Stimulated activated naive B cell treated with anti-CD40 and anti-IgM and Interleukin-4, amounts not matched to agents 10 μg/mL and 1 μg/mL and 100 μg/mL, for 72 hours (primary cell): ENCODE results near the gene NPAS2.

Source experiments
- ATAC-seq, 2 donors: fragments of 150-1000 bp; cut with Tn5 transposase; replicated peaks; 2 replicates each; pipeline ENCODE4 v1.10.0; 2021; ENCODE audit warnings: moderate library complexity in 1 of 2
- DNase-seq: peaks from one replicate; pipeline ENCODE4 v3.0.0; 2021
- H3K27ac Mint-ChIP-seq: one replicate; pipeline ENCODE4 v1.8.0; 2022; ENCODE audit warnings: mild to moderate bottlenecking, mixed read lengths
- H3K27me3 Mint-ChIP-seq, 2 donors: one replicate each; pipeline ENCODE4 v1.8.0; 2022; ENCODE audit warnings: mixed read lengths in 2 of 2
- H3K36me3 Mint-ChIP-seq, 2 donors: one replicate each; pipeline ENCODE4 v1.8.0; 2022; ENCODE audit warnings: mixed read lengths in 2 of 2, mild to moderate bottlenecking in 1 of 2
- H3K4me1 Mint-ChIP-seq, 2 donors: one replicate each; pipeline ENCODE4 v1.8.0; 2022; ENCODE audit warnings: mixed read lengths in 2 of 2, mild to moderate bottlenecking in 1 of 2
- H3K4me3 Mint-ChIP-seq, 2 donors: one replicate each; pipeline ENCODE4 v1.8.0; 2022; ENCODE audit warnings: mild to moderate bottlenecking in 2 of 2, mixed read lengths in 2 of 2, moderate library complexity in 1 of 2
- H3K9me3 Mint-ChIP-seq, 2 donors: one replicate each; pipeline ENCODE4 v1.8.0; 2022; ENCODE audit warnings: mixed read lengths in 2 of 2, mild to moderate bottlenecking in 1 of 2

NPAS2 gene

GRCh38 chr2:100821255-100821910, 1.4 kb downstream of the NPAS2 start:
- Mint-ChIP-seq H3K9me3 (peaks cover 0 to 2% of the 10 kb centered on the region in 2 donors), H3K27ac (no peak overlapping the region), H3K4me1 (peaks cover 3 to 4% of the 10 kb centered on the region in 2 donors), H3K4me3 (no peak overlapping the region), H3K27me3 (peaks cover 62 to 80% of the 10 kb centered on the region in 2 donors), H3K36me3 (peaks cover 0 to 2% of the 10 kb centered on the region in 2 donors)
- ATAC-seq (no peak), DNase-seq (no peak)

- DNase-seq, result no peak
- Mint-ChIP-seq H3K36me3 (peaks cover 0 to 2% of the 10 kb centered on the region in 2 donors), H3K27ac (no peak overlapping the region), H3K9me3 (peaks cover 0 to 2% of the 10 kb centered on the region in 2 donors), H3K4me1 (peaks cover 3 to 4% of the 10 kb centered on the region in 2 donors), H3K27me3 (peaks cover 58 to 75% of the 10 kb centered on the region in 2 donors), H3K4me3 (no peak overlapping the region)
- no peak for ATAC-seq
Measured at GRCh38 chr2:100821911-100822265, 1.9 kb downstream of the NPAS2 start.

- Mint-ChIP-seq H3K27ac (no peak overlapping the region), H3K36me3 (peaks cover 0 to 2% of the 10 kb centered on the region in 2 donors), H3K4me1 (peaks cover 3 to 4% of the 10 kb centered on the region in 2 donors), H3K27me3 (peaks cover 50 to 66% of the 10 kb centered on the region in 2 donors), H3K9me3 (peaks cover 2 to 4% of the 10 kb centered on the region in 2 donors), H3K4me3 (no peak overlapping the region)
- DNase-seq (no peak), ATAC-seq (no peak)
Measured at GRCh38 chr2:100822587-100823248, 2.8 kb downstream of the NPAS2 start.

- DNase-seq, result no peak
- Mint-ChIP-seq H3K27me3 (peaks cover 44 to 63% of the 10 kb centered on the region in 2 donors), H3K4me1 (no peaks in the 10 kb centered on the region), H3K4me3 (no peak overlapping the region), H3K9me3 (peaks cover 9 to 16% of the 10 kb centered on the region in 2 donors), H3K27ac (no peak overlapping the region), H3K36me3 (no peaks in the 10 kb centered on the region)
- ATAC-seq, result no peak
Measured at GRCh38 chr2:100823665-100824438, 3.9 kb downstream of the NPAS2 start.

- H3K27ac Mint-ChIP-seq, result no peak overlapping the region
- DNase-seq (no peak), ATAC-seq (no peak)
- H3K4me3 Mint-ChIP-seq, result no peak overlapping the region
- H3K27me3 Mint-ChIP-seq, result peaks cover 43 to 57% of the 10 kb centered on the region in 2 donors
- no peaks in the 10 kb centered on the region for H3K4me1 Mint-ChIP-seq
- H3K9me3 Mint-ChIP-seq, result peaks cover 9 to 18% of the 10 kb centered on the region in 2 donors
- H3K36me3 Mint-ChIP-seq, result no peaks in the 10 kb centered on the region
Measured at GRCh38 chr2:100824842-100825241, 4.9 kb downstream of the NPAS2 start.

- peaks cover 44 to 57% of the 10 kb centered on the region in 2 donors for H3K27me3 Mint-ChIP-seq
- no peak overlapping the region for H3K4me3 Mint-ChIP-seq
- ATAC-seq, result no peak
- H3K9me3 Mint-ChIP-seq, result peaks cover 9 to 21% of the 10 kb centered on the region in 2 donors
- no peak for DNase-seq
- H3K36me3 Mint-ChIP-seq, result no peaks in the 10 kb centered on the region
- H3K4me1 Mint-ChIP-seq, result no peaks in the 10 kb centered on the region
- H3K27ac Mint-ChIP-seq, result no peak overlapping the region
Measured at GRCh38 chr2:100826494-100826893, 6.6 kb downstream of the NPAS2 start.

- DNase-seq (no peak), ATAC-seq (no peak)
- peaks cover 36 to 37% of the 10 kb centered on the region in 2 donors for H3K27me3 Mint-ChIP-seq
- no peaks in the 10 kb centered on the region for H3K36me3 Mint-ChIP-seq
- H3K9me3 Mint-ChIP-seq, result peaks cover 8 to 21% of the 10 kb centered on the region in 2 donors
- H3K27ac Mint-ChIP-seq, result no peak overlapping the region
- H3K4me1 Mint-ChIP-seq, result no peaks in the 10 kb centered on the region
- no peak overlapping the region for H3K4me3 Mint-ChIP-seq
Measured at GRCh38 chr2:100831158-100831750, 11.3 kb downstream of the NPAS2 start.

- H3K9me3 Mint-ChIP-seq, result peaks cover 8 to 21% of the 10 kb centered on the region in 2 donors
- peaks cover 36 to 43% of the 10 kb centered on the region in 2 donors for H3K27me3 Mint-ChIP-seq
- no peak for ATAC-seq
- H3K4me1 Mint-ChIP-seq, result no peaks in the 10 kb centered on the region
- no peaks in the 10 kb centered on the region for H3K36me3 Mint-ChIP-seq
- no peak overlapping the region for H3K4me3 Mint-ChIP-seq
- no peak for DNase-seq
- no peak overlapping the region for H3K27ac Mint-ChIP-seq
Measured at GRCh38 chr2:100831831-100832230, 11.9 kb downstream of the NPAS2 start.

GRCh38 chr2:100832885-100833284, 12.9 kb downstream of the NPAS2 start:
- H3K4me3 Mint-ChIP-seq, result no peak overlapping the region
- ATAC-seq, result no peak
- no peak overlapping the region for H3K27ac Mint-ChIP-seq
- no peak for DNase-seq
- H3K27me3 Mint-ChIP-seq, result peaks cover 36 to 43% of the 10 kb centered on the region in 2 donors
- H3K4me1 Mint-ChIP-seq, result no peaks in the 10 kb centered on the region
- peaks cover 7 to 15% of the 10 kb centered on the region in 2 donors for H3K9me3 Mint-ChIP-seq
- H3K36me3 Mint-ChIP-seq, result no peaks in the 10 kb centered on the region

GRCh38 chr2:100833331-100833730, 13.4 kb downstream of the NPAS2 start:
- DNase-seq (no peak), ATAC-seq (no peak)
- Mint-ChIP-seq H3K27ac (no peak overlapping the region), H3K4me1 (no peaks in the 10 kb centered on the region), H3K36me3 (no peaks in the 10 kb centered on the region), H3K4me3 (no peak overlapping the region), H3K27me3 (peaks cover 37 to 40% of the 10 kb centered on the region in 2 donors), H3K9me3 (peaks cover 4 to 11% of the 10 kb centered on the region in 2 donors)

- ATAC-seq (no peak), DNase-seq (no peak)
- peaks cover 0 to 4% of the 10 kb centered on the region in 2 donors for H3K9me3 Mint-ChIP-seq
- H3K27me3 Mint-ChIP-seq, result peaks cover 39 to 40% of the 10 kb centered on the region in 2 donors
- H3K4me3 Mint-ChIP-seq, result no peak overlapping the region
- H3K36me3 Mint-ChIP-seq, result no peaks in the 10 kb centered on the region
- H3K27ac Mint-ChIP-seq, result no peak overlapping the region
- no peaks in the 10 kb centered on the region for H3K4me1 Mint-ChIP-seq
Measured at GRCh38 chr2:100834221-100834620, 14.3 kb downstream of the NPAS2 start.

- H3K36me3 Mint-ChIP-seq, result no peaks in the 10 kb centered on the region
- H3K4me3 Mint-ChIP-seq, result no peak overlapping the region
- H3K9me3 Mint-ChIP-seq, result peaks cover 0 to 4% of the 10 kb centered on the region in 2 donors
- H3K27ac Mint-ChIP-seq, result no peak overlapping the region
- H3K27me3 Mint-ChIP-seq, result peaks cover 35 to 39% of the 10 kb centered on the region in 2 donors
- ATAC-seq (no peak), DNase-seq (no peak)
- H3K4me1 Mint-ChIP-seq, result no peaks in the 10 kb centered on the region
Measured at GRCh38 chr2:100835006-100835659, 15.2 kb downstream of the NPAS2 start.

GRCh38 chr2:100840519-100840918, 20.6 kb downstream of the NPAS2 start:
- ATAC-seq (no peak), DNase-seq (no peak)
- Mint-ChIP-seq H3K27me3 (peaks cover 24 to 41% of the 10 kb centered on the region in 2 donors), H3K9me3 (peaks cover 0 to 3% of the 10 kb centered on the region in 2 donors), H3K27ac (no peak overlapping the region), H3K36me3 (no peaks in the 10 kb centered on the region), H3K4me1 (no peaks in the 10 kb centered on the region), H3K4me3 (no peak overlapping the region)
